Mesothelial cell of epicardium (in vitro differentiated cells): ENCODE data around the gene STAT4. TPM values are rescaled to one million over a fixed set of nuclear protein-coding genes. Genes with fewer than 3 reads are reported as not detected.
A peak's percentile ranks its signal among the peaks of the same experiment; 100 is the strongest.

Source experiments
- DNase-seq, 2 experiments: peaks; one replicate each; pipeline ENCODE4 v3.0.0; 2021; ENCODE audit warnings: low spot score in 2 of 2; ENCODE audit not compliant: unreplicated experiment in 2 of 2
- H3K27ac Mint-ChIP-seq: 2 replicates; pipeline ENCODE4 v1.8.0; 2021; ENCODE audit warnings: mixed read lengths
- H3K27me3 Mint-ChIP-seq: 2 replicates; pipeline ENCODE4 v1.8.0; 2021; ENCODE audit warnings: low read depth, mixed read lengths
- H3K36me3 Mint-ChIP-seq: 2 replicates; pipeline ENCODE4 v1.8.0; 2021; ENCODE audit warnings: mixed read lengths
- H3K4me1 Mint-ChIP-seq: 2 replicates; pipeline ENCODE4 v1.8.0; 2021; ENCODE audit warnings: mixed read lengths
- H3K4me3 Mint-ChIP-seq: 2 replicates; pipeline ENCODE4 v1.8.0; 2021; ENCODE audit warnings: mild to moderate bottlenecking, moderate library complexity, mixed read lengths
- H3K9me3 Mint-ChIP-seq: 2 replicates; pipeline ENCODE4 v1.8.0; 2021; ENCODE audit warnings: mixed read lengths
- total RNA-seq: library from RNA; stranded (reverse); gene quantifications from 3 replicates; pipeline ENCODE4 v1.2.1, GENCODE V29; 2021
- TF ChIP-seq, protein P1 (sequence below): fragments of 200-600 bp; sonication (generic); IDR thresholded peaks from one replicate; pipeline ENCODE4 v1.5.0; 2021; ENCODE audit warnings: antibody characterized with exemption; ENCODE audit not compliant: unreplicated experiment

STAT4 gene
- total RNA-seq, 1 donor from 2014 or later = 2.4 TPM

DNA sequence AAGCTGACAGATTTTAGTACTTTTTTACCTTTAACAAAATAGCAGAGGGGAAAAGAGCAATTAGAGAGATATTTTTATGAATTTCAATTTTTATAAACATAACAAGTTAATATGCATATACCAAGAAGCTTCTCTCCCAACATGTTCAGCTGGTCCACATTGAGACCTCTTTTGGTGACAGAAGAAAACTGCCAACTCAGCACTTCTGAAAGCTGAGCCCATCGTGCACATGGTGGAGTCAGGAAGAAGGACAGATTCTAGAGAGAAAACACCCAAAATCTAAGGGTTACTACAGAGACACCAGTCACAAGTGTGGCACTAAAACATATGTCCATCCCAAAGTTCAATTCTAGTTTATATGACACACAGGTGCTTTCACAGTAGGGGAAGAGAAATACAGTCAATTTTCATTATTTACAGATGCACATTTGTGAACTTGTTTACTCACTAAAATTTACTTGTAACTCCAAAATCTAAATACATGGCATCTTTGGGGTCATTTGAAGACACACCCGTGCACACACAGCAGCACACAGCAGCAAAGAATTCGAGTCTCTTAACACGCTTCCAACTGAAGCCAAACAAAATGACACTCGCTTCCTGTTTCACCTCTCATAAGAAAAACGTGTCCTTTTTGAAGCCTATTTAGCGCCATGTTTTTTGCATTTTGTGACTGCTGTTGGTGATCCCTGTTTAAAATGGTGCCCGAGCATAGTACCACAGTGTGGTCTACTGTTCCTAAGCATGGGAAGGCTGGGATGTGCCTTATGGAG, 168.3 kb downstream of the STAT4 start:
- Mint-ChIP-seq H3K4me3 (no peak overlapping the region), H3K4me1 (peaks cover 34% of the 10 kb centered on the region), H3K36me3 (peaks cover 77% of the 10 kb centered on the region), H3K27ac (peak overlapping the region; percentile 26), H3K27me3 (no peaks in the 10 kb centered on the region), H3K9me3 (no peaks in the 10 kb centered on the region)
- TF ChIP-seq, protein P1, sequence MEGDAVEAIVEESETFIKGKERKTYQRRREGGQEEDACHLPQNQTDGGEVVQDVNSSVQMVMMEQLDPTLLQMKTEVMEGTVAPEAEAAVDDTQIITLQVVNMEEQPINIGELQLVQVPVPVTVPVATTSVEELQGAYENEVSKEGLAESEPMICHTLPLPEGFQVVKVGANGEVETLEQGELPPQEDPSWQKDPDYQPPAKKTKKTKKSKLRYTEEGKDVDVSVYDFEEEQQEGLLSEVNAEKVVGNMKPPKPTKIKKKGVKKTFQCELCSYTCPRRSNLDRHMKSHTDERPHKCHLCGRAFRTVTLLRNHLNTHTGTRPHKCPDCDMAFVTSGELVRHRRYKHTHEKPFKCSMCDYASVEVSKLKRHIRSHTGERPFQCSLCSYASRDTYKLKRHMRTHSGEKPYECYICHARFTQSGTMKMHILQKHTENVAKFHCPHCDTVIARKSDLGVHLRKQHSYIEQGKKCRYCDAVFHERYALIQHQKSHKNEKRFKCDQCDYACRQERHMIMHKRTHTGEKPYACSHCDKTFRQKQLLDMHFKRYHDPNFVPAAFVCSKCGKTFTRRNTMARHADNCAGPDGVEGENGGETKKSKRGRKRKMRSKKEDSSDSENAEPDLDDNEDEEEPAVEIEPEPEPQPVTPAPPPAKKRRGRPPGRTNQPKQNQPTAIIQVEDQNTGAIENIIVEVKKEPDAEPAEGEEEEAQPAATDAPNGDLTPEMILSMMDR = no peak
- DNase-seq = no peak

DNA sequence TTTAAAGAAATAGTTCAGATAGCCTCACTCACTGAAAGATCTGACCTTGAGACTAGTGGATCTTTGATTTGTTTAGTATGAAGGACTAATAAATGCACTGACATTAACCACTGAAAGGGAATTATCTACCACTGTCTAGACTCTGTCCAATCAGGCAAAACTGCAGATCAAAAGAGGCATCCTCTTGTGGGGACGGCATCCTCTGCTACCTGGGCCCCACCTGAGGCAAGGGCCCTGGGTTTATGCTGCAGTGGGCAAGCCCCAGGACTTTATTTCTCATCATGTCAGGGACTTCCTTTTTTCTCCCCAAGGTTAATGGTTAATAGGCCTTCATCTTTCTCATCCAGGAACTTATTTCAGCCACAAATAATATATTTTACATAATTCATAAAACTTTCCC, 169.1 kb downstream of the STAT4 start:
- no peak overlapping the region for H3K4me3 Mint-ChIP-seq
- TF ChIP-seq, protein P1 = no peak
- H3K4me1 Mint-ChIP-seq = peaks cover 34% of the 10 kb centered on the region
- H3K27ac Mint-ChIP-seq = peak overlapping the region; percentile 96
- no peaks in the 10 kb centered on the region for H3K27me3 Mint-ChIP-seq
- no peak for DNase-seq
- peaks cover 76% of the 10 kb centered on the region for H3K36me3 Mint-ChIP-seq
- H3K9me3 Mint-ChIP-seq = no peaks in the 10 kb centered on the region

DNA sequence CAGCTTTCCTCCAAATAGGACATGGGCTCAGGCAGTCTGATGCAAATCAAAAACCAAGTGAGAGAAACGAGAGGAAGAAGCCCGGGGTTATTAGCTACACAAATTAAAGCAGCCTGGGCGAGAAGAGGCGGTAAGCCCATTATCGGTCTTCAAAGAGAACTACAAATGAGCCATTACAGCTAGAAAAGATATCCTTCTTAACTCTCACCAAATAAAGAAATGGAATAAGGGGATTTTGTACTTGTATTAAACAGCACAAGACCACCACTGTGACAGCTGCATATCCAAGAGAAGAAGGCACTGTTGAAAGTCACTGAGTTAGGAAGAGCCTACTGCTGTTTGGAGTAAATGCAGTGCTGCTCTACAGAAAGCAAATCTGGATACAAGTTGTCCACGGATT, 169.5 kb downstream of the STAT4 start:
- no peaks in the 10 kb centered on the region for H3K9me3 Mint-ChIP-seq

DNA sequence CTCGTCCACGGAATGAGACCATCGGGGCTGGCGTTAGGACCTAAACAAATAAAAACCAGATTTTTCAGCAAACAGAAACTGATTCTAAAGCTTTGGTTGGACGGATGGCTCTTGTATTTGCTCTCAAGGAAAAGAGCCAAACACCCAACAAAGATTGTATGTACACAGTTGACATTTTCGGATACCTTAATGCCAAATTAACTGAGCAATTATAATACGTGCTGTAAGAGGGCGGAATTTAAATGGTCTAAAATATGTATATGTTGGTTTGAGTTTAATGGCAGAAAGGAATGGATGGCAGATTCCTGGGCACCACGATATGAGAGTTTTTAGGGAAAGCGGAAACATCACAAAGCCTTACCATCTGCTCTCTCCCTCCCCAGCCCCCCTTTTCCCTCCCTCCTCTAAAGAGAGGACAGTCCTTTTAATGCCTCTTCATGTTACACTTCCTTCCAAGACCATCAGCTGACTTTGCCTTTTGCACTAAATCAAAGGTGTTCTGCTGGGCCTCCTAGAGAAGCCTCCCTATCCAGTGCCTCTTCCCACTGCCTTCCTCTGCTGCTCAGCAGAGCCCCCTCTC, 170.1 kb downstream of the STAT4 start:
- DNase-seq = no peak
- Mint-ChIP-seq H3K27me3 (no peaks in the 10 kb centered on the region), H3K36me3 (peaks cover 77% of the 10 kb centered on the region), H3K9me3 (no peaks in the 10 kb centered on the region), H3K4me1 (peaks cover 34% of the 10 kb centered on the region), H3K4me3 (peak overlapping the region; percentile 45), H3K27ac (peak overlapping the region; percentile 96)
- TF ChIP-seq, protein P1 = no peak

More for the DNA sequence above, 169.5 kb downstream of the STAT4 start:
- H3K27ac Mint-ChIP-seq = peak overlapping the region; percentile 96
- H3K27me3 Mint-ChIP-seq = no peaks in the 10 kb centered on the region
- peaks cover 34% of the 10 kb centered on the region for H3K4me1 Mint-ChIP-seq
- no peak overlapping the region for H3K4me3 Mint-ChIP-seq
- peaks cover 78% of the 10 kb centered on the region for H3K36me3 Mint-ChIP-seq
- TF ChIP-seq, protein P1 = no peak
- no peak for DNase-seq

DNA sequence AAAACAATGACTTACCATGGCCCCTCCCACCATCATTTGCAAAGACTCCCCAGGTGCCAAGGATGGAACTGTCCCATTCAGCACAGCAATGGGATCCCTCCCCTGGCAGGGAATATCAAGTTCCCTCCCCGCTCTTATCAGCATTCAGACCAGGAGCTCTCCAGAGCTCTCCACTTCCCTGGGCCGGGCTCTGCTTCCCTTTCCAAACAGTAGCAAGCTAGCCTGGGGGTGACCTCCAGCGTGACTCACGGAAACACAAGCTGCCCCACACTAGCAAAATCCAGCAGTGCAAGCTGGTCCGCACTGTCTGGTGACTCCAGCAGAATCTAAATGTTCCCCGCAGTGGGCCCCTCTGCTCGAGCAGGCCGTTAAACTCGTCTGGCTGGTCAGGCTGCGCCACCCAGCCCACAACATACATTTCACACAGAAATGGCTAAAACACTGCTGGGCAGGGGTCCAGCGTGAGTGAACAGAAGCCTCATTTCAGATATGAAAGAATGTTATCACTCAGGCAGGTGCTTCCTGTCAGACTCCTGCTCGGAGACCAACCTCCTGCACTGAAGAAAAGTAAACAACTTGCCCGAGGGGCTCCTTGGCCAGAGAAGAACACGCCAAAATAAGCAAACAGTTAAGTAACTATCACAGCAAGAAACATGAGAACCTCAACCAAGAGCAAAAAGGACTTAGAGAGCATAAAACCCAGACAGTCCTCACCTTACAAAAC, 170.7 kb downstream of the STAT4 start:
- H3K9me3 Mint-ChIP-seq = no peaks in the 10 kb centered on the region
- H3K36me3 Mint-ChIP-seq = peaks cover 77% of the 10 kb centered on the region
- H3K4me3 Mint-ChIP-seq = peak overlapping the region; percentile 45
- peak overlapping the region; percentile 96 for H3K27ac Mint-ChIP-seq
- peaks cover 34% of the 10 kb centered on the region for H3K4me1 Mint-ChIP-seq
- TF ChIP-seq, protein P1 = no peak
- H3K27me3 Mint-ChIP-seq = no peaks in the 10 kb centered on the region
- DNase-seq = peak; percentile 62 to 83

Other genes starting within 250 kb of the STAT4 start
- 100 to 106 TPM (median 100 TPM) in 3 replicates for gene STAT1, start 136.8 kb downstream of the STAT4 start, total RNA-seq
- 74.6 to 81.6 TPM (median 80.2 TPM) in 3 replicates for gene MYO1B, start 94.4 kb upstream of the STAT4 start, total RNA-seq